Loucy (cell line): Measurements from ENCODE around the gene GCDH.
A peak's percentile ranks its signal among the peaks of the same experiment; 100 is the strongest.

Source experiments
- H2AFZ ChIP-seq: fragments of 200-600 bp; sonication (generic); 2 replicates; pipeline ENCODE4 v1.6.0; 2016; ENCODE audit warnings: antibody characterized with exemption, mild to moderate bottlenecking, low read length, moderate library complexity
- H3F3A ChIP-seq: fragments of 200-600 bp; 2 replicates; pipeline ENCODE4 v1.6.0; 2016; ENCODE audit warnings: antibody characterized with exemption, low read depth, mild to moderate bottlenecking
- H3K27me3 ChIP-seq: fragments of 200-600 bp; sonication (generic); 2 replicates; pipeline ENCODE4 v1.6.1; 2014; ENCODE audit warnings: low read length, mild to moderate bottlenecking; ENCODE audit not compliant: insufficient read depth, poor library complexity, severe bottlenecking
- H3K36me3 ChIP-seq: fragments of 200-600 bp; sonication (generic); 2 replicates; pipeline ENCODE4 v1.6.1; 2016; ENCODE audit warnings: low read length; ENCODE audit not compliant: insufficient read depth
- H3K4me1 ChIP-seq: fragments of 200-600 bp; sonication (generic); 2 replicates; pipeline ENCODE4 v1.5.1; 2014; ENCODE audit warnings: low read length, mild to moderate bottlenecking; ENCODE audit not compliant: insufficient read depth, poor library complexity, severe bottlenecking
- H3K4me2 ChIP-seq: fragments of 200-600 bp; sonication (generic); 2 replicates; pipeline ENCODE4 v1.6.0; 2014; ENCODE audit warnings: antibody characterized with exemption, low read length, low read depth, mild to moderate bottlenecking; ENCODE audit not compliant: poor library complexity, severe bottlenecking
- H3K4me3 ChIP-seq: fragments of 200-600 bp; sonication (generic); 2 replicates; pipeline ENCODE4 v1.5.1; 2014; ENCODE audit warnings: low read length, mild to moderate bottlenecking, mixed read lengths; ENCODE audit not compliant: poor library complexity, severe bottlenecking
- H3K79me2 ChIP-seq: fragments of 200-600 bp; sonication (generic); 2 replicates; pipeline ENCODE4 v1.6.1; 2014; ENCODE audit warnings: low read length; ENCODE audit not compliant: insufficient read depth
- H3K9ac ChIP-seq: fragments of 200-600 bp; sonication (generic); 2 replicates; pipeline ENCODE4 v1.6.0; 2014; ENCODE audit warnings: mild to moderate bottlenecking, low read depth, low read length, moderate library complexity; ENCODE audit not compliant: poor library complexity, severe bottlenecking
- H3K9me2 ChIP-seq: fragments of 200-600 bp; sonication (generic); replicated peaks from 2 replicates; pipeline ENCODE4 v1.6.1; 2016; ENCODE audit warnings: low read depth, low read length, mixed read lengths
- H3K9me3 ChIP-seq: fragments of 200-600 bp; sonication (generic); 2 replicates; pipeline ENCODE4 v1.6.1; 2014; ENCODE audit warnings: mild to moderate bottlenecking, antibody characterized with exemption, low read length, low read depth; ENCODE audit not compliant: insufficient read depth
- H4K20me1 ChIP-seq: fragments of 200-600 bp; sonication (generic); 2 replicates; pipeline ENCODE4 v1.6.0; 2014; ENCODE audit warnings: antibody characterized with exemption, low read length, mild to moderate bottlenecking; ENCODE audit not compliant: insufficient read depth, poor library complexity, severe bottlenecking
- CTCF ChIP-seq: fragments of 200-600 bp; sonication (generic); conservative IDR thresholded peaks from 2 replicates; pipeline ENCODE4 v1.5.1; 2014; ENCODE audit warnings: mild to moderate bottlenecking, antibody characterized with exemption, low read length
- EZH2phosphoT487 ChIP-seq: fragments of 200-600 bp; IDR thresholded peaks from 2 replicates; pipeline ENCODE4 v1.6.1; 2018; ENCODE audit warnings: antibody characterized with exemption, mild to moderate bottlenecking, moderate library complexity, borderline replicate concordance

GCDH gene

GRCh38 chr19:12890787-12891552, at the start of gene GCDH:
Gene GCDH, plus strand, starts transcription at chr19:12891160. Its CDS starts 145 bp downstream, at chr19:12891305.
- Histone ChIP-seq H4K20me1 (peaks cover 10% of the 10 kb centered on the region), H3K36me3 (peaks cover 4% of the 10 kb centered on the region; the same call in 1 of the 2 replicates), H3K4me1 (peaks cover 6% of the 10 kb centered on the region), H3K79me2 (peaks cover 19% of the 10 kb centered on the region), H3K27me3 (no peaks in the 10 kb centered on the region), H3F3A (no peaks in the 10 kb centered on the region), H3K4me3 (peak within 1 kb of the TSS; percentile 83), H3K4me2 (peak within 1 kb of the TSS; percentile 85), H3K9ac (peak within 1 kb of the TSS; percentile 71), H2AFZ (peak within 1 kb of the TSS; percentile 67; the same call in 1 of the 2 replicates), H3K9me3 (no peaks in the 10 kb centered on the region), H3K9me2 (no peaks in the 10 kb centered on the region)
- TF ChIP-seq EZH2phosphoT487 (no peak), CTCF (no peak)

GRCh38 chr19:12842511-12842910, 48.4 kb upstream of the GCDH start:
- Histone ChIP-seq H2AFZ (no peak overlapping the region), H3K4me1 (peaks cover 14% of the 10 kb centered on the region), H3K4me2 (no peak overlapping the region), H3K9ac (no peak overlapping the region), H3K9me2 (no peaks in the 10 kb centered on the region), H4K20me1 (peaks cover 33% of the 10 kb centered on the region), H3K36me3 (no peaks in the 10 kb centered on the region), H3K79me2 (peaks cover 28% of the 10 kb centered on the region), H3F3A (no peaks in the 10 kb centered on the region), H3K4me3 (no peak overlapping the region), H3K27me3 (no peaks in the 10 kb centered on the region), H3K9me3 (no peaks in the 10 kb centered on the region)
- no peak for TF ChIP-seq CTCF
- TF ChIP-seq EZH2phosphoT487 = no peak

- Histone ChIP-seq H3K9ac (no peak overlapping the region), H3K4me2 (no peak overlapping the region), H3K4me1 (peaks cover 10% of the 10 kb centered on the region), H3K4me3 (no peak overlapping the region), H3K9me3 (no peaks in the 10 kb centered on the region), H4K20me1 (peaks cover 33% of the 10 kb centered on the region), H3K27me3 (no peaks in the 10 kb centered on the region), H3F3A (no peaks in the 10 kb centered on the region), H2AFZ (no peak overlapping the region), H3K79me2 (peaks cover 28% of the 10 kb centered on the region), H3K36me3 (no peaks in the 10 kb centered on the region), H3K9me2 (no peaks in the 10 kb centered on the region)
- TF ChIP-seq CTCF (no peak), EZH2phosphoT487 (no peak)
Measured at GRCh38 chr19:12843328-12843727, 47.6 kb upstream of the GCDH start.
